ENCODE data around the gene NDUFC2. TPM values are rescaled to one million over a fixed set of nuclear protein-coding genes. Genes with fewer than 3 reads are reported as not detected.
"Not testable (repeated sequence)": the region's sequence is repeated elsewhere in the genome, so short reads cannot be mapped to it uniquely, and the experiment has no call there.

The NDUFC2 gene
- total RNA-seq, 4 donors from 2014 or later = 67.8 to 102 (median 79.6) TPM

DNA sequence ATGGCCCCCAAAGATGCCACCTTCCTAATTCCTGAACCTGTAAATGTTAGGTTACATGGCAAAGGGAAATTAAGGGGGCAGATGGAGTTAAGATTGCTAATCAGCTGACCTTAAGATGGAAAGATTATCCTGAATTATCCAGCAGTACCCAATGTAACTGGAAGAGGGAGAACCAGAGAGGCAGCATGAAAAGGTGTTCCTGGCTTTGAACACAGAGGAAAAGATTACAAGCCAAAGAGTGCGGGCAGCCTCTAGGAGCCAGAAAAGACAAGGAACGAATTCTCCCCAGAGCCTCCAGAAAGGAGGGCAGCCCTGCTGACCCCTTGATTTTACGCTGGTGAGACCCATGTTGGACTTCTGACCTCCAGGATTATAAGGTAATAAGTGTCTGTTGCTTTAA, 31.1 kb downstream of the NDUFC2 start:
- ATAC-seq = no peak
- peaks cover 0 to 18% (median 0%) of the 10 kb centered on the region in 3 donors for H3K4me1 ChIP-seq

DNA sequence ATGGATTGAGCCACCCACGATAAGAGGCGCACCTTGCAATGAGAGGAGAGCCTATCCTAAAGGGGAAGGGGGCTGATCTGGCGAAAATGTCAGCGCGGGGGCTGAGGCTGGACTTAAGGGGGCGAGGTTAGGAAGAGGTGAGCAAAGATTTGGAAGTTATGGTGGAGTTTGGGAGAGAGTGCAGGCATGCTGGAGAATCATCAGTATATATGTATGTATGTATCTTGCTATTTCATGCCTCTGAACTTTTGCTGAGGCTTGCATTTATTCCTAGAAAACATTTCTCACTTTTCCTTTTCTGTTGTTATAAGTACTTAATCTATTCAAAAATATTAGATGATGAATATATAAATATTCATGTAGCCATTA, 33.2 kb downstream of the NDUFC2 start:
- TF ChIP-seq POLR2AphosphoS5 (IDR thresholded peaks at IDR 0.05) = no peak
- TF ChIP-seq POLR2A (IDR thresholded peaks at IDR 0.05) = no peak
- no peak for TF ChIP-seq EP300 (IDR thresholded peaks at IDR 0.05)
- TF ChIP-seq, protein P1, sequence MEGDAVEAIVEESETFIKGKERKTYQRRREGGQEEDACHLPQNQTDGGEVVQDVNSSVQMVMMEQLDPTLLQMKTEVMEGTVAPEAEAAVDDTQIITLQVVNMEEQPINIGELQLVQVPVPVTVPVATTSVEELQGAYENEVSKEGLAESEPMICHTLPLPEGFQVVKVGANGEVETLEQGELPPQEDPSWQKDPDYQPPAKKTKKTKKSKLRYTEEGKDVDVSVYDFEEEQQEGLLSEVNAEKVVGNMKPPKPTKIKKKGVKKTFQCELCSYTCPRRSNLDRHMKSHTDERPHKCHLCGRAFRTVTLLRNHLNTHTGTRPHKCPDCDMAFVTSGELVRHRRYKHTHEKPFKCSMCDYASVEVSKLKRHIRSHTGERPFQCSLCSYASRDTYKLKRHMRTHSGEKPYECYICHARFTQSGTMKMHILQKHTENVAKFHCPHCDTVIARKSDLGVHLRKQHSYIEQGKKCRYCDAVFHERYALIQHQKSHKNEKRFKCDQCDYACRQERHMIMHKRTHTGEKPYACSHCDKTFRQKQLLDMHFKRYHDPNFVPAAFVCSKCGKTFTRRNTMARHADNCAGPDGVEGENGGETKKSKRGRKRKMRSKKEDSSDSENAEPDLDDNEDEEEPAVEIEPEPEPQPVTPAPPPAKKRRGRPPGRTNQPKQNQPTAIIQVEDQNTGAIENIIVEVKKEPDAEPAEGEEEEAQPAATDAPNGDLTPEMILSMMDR (IDR thresholded peaks at IDR 0.05) = no peak
- H3K4me3 ChIP-seq = peak overlapping the region in 1 of 2 donors; percentile 55
- peaks cover 0 to 18% (median 0%) of the 10 kb centered on the region in 3 donors for H3K4me1 ChIP-seq
- ATAC-seq = no peak
- WGBS, 2 donors (ENCODE audit: low coverage in 1 of 2) = 30 to 33% methylated on average over 1 to 4 of the region's 6 CpGs
- peak overlapping the region in 2 of 4 donors; percentile 80 to 81 for H3K27ac ChIP-seq
- no peaks in the 10 kb centered on the region for H3K27me3 ChIP-seq
- no peaks in the 10 kb centered on the region for H3K9me3 ChIP-seq
- H3K36me3 ChIP-seq = no peaks in the 10 kb centered on the region

More for the DNA sequence above, 31.1 kb downstream of the NDUFC2 start:
- no peak overlapping the region for H3K27ac ChIP-seq
- 88 to 100% methylated on average over 1 to 3 of the region's 3 CpGs for WGBS, 2 donors (ENCODE audit: low coverage in 1 of 2)
- no peaks in the 10 kb centered on the region for H3K9me3 ChIP-seq
- no peaks in the 10 kb centered on the region for H3K36me3 ChIP-seq
- TF ChIP-seq EP300 (IDR thresholded peaks at IDR 0.05) (no peak), POLR2A (IDR thresholded peaks at IDR 0.05) (no peak), POLR2AphosphoS5 (IDR thresholded peaks at IDR 0.05) (no peak)
- TF ChIP-seq, protein P1 (IDR thresholded peaks at IDR 0.05) = no peak
- no peaks in the 10 kb centered on the region for H3K27me3 ChIP-seq
- no peak overlapping the region for H3K4me3 ChIP-seq

DNA sequence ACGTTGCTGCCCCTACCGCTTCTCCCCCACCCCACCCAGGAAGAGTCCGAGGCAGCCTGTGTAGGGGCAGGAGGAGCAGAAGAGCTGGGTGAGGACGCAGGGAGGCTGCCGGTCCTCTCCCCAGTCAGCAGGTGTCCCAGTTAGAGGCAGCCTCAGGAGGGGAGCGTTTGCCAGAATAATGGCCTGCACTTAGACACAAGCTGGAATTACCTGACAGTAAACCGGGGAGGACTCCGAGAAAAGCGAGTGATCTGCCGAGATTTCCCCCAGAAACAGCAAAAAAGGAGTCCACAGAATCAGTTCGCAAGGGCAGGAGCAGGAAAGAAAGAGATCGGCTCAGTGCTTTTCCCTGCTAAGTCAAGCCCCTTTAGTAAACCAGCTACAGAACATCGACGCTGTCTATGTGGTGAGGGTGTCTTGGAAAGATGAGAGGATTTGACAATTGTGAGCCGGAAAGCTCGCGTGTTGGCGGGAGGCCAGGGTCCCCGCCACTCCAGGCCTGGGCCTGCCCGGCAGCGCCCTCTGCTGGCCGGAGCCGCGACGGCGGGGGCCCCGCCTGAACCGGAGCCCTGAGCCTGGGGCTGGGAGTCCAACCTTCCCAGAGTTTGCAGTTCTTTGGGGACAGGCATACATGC, 33.7 kb downstream of the NDUFC2 start:
- Histone ChIP-seq H3K27me3 (no peaks in the 10 kb centered on the region), H3K9me3 (no peaks in the 10 kb centered on the region), H3K36me3 (no peaks in the 10 kb centered on the region), H3K27ac (peak overlapping the region; percentile 19 to 81 (median 79)), H3K4me3 (peak overlapping the region; percentile 41 to 55), H3K4me1 (peaks cover 0 to 19% (median 0%) of the 10 kb centered on the region in 3 donors)
- WGBS, 2 donors (ENCODE audit: low coverage in 1 of 2) = 0% methylated on average over 5 to 18 of the region's 28 CpGs
- TF ChIP-seq POLR2A (IDR thresholded peaks at IDR 0.05) (no peak), EP300 (IDR thresholded peaks at IDR 0.05) (no peak), POLR2AphosphoS5 (IDR thresholded peaks at IDR 0.05) (peak; percentile 78)
- TF ChIP-seq, protein P1 (IDR thresholded peaks at IDR 0.05) = peak; percentile 94 to 99 (median 96)
- ATAC-seq = peak; percentile 93

DNA sequence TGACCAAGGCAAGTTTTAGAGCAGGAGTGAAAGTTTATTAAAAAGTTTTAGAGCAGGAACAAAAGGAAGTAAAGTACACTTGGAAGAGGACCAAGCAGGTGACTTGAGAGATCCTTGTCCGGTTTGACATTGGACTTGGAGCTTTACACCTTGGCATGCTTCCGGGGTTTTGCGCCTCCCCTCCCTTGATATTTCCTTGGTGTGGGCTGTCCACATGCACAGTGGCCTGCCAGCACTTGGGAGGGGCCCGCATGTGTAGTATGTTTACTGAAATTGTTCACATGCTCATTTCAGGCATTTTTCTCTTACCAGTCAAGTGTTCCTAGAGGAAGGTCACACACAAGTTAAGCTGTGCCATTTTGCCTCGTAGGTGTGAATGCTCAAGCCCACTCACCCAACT, 35.0 kb downstream of the NDUFC2 start:
- peaks cover 0 to 32% (median 0%) of the 10 kb centered on the region in 3 donors for H3K4me1 ChIP-seq
- H3K4me3 ChIP-seq = no peak overlapping the region
- TF ChIP-seq POLR2AphosphoS5 (IDR thresholded peaks at IDR 0.05) = no peak
- TF ChIP-seq, protein P1 (IDR thresholded peaks at IDR 0.05) = no peak
- no peak for TF ChIP-seq POLR2A (IDR thresholded peaks at IDR 0.05)
- no peak for TF ChIP-seq EP300 (IDR thresholded peaks at IDR 0.05)
- WGBS, 2 donors (ENCODE audit: low coverage in 1 of 2) = 98 to 100% methylated on average over 2 to 5 of the region's 5 CpGs
- no peak overlapping the region for H3K27ac ChIP-seq
- no peak for ATAC-seq
- no peaks in the 10 kb centered on the region for H3K9me3 ChIP-seq
- H3K36me3 ChIP-seq = no peaks in the 10 kb centered on the region
- H3K27me3 ChIP-seq = no peaks in the 10 kb centered on the region

DNA sequence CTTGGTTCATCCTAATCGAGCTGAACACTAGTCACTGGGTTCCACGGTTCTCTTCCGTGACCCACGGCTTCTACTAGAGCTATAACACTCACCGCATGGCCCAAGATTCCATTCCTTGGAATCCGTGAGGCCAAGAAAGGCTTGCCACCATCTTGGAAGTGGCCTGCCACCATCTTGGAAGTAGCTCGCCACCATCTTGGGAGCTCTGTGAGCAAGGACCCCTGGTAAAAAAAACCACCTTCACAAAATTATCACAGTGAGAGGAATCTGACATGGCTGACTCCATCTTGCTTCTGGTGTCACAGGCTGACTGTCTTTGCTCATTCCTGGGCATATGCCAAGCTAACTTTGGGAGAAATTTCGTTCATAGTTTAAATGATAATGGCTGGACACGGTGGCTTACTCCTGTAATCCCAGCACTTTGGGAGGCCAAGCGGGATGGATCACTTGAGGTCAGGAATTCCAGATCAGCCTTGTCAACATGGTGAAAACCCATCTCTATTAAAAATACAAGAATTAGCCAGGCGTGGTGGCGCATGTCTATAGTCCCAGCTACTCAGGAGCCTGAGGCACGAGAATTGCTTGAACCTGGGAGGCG, 37.7 kb downstream of the NDUFC2 start:
- WGBS, 2 donors (ENCODE audit: low coverage in 1 of 2) = 90 to 93% methylated on average over 2 to 5 of the region's 14 CpGs

DNA sequence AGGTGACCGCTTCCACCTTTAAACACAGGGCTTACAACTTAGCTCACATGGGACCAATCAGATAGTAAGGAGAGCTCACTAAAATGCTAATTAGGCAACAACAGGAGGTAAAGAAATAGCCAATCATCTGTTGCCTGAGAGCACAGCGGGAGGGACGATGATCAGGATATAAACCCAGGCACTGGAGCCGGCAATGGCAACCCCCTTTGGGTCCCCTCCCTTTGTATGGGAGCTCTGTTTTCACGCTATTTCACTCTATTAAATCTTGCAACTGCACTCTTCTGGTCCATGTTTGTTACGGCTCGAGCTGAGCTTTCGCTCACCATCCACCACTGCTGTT, 38.3 kb downstream of the NDUFC2 start:
- 84 to 95% methylated on average over 3 to 7 of the region's 8 CpGs for WGBS, 2 donors (ENCODE audit: low coverage in 1 of 2)
- H3K9me3 ChIP-seq, H3K27me3 ChIP-seq, H3K4me3 ChIP-seq, H3K27ac ChIP-seq, H3K36me3 ChIP-seq, ATAC-seq: not testable (repeated sequence)
- peaks cover 0 to 30% (median 0%) of the 10 kb centered on the region in 3 donors for H3K4me1 ChIP-seq

More for the DNA sequence above, 37.7 kb downstream of the NDUFC2 start:
- no peaks in the 10 kb centered on the region for H3K36me3 ChIP-seq
- no peak for ATAC-seq
- no peak for TF ChIP-seq POLR2AphosphoS5 (IDR thresholded peaks at IDR 0.05)
- H3K27ac ChIP-seq = no peak overlapping the region
- H3K4me1 ChIP-seq = peaks cover 0 to 33% (median 0%) of the 10 kb centered on the region in 3 donors
- no peaks in the 10 kb centered on the region for H3K27me3 ChIP-seq
- H3K4me3 ChIP-seq = no peak overlapping the region
- H3K9me3 ChIP-seq = no peaks in the 10 kb centered on the region

All from gastroesophageal sphincter (tissue), 4 donors.